NB4 (cell line): Measurements from ENCODE around the gene S100A2.

Experiments used
- CTCF ChIP-seq: IDR thresholded peaks from one replicate; pipeline ENCODE4 v1.5.1; 2012; ENCODE audit warnings: low read depth, low read length
- TF ChIP-seq, protein P1 (sequence below): IDR thresholded peaks from 2 replicates; pipeline ENCODE4 v1.6.1; 2011; ENCODE audit warnings: low read depth, low read length

DNA sequence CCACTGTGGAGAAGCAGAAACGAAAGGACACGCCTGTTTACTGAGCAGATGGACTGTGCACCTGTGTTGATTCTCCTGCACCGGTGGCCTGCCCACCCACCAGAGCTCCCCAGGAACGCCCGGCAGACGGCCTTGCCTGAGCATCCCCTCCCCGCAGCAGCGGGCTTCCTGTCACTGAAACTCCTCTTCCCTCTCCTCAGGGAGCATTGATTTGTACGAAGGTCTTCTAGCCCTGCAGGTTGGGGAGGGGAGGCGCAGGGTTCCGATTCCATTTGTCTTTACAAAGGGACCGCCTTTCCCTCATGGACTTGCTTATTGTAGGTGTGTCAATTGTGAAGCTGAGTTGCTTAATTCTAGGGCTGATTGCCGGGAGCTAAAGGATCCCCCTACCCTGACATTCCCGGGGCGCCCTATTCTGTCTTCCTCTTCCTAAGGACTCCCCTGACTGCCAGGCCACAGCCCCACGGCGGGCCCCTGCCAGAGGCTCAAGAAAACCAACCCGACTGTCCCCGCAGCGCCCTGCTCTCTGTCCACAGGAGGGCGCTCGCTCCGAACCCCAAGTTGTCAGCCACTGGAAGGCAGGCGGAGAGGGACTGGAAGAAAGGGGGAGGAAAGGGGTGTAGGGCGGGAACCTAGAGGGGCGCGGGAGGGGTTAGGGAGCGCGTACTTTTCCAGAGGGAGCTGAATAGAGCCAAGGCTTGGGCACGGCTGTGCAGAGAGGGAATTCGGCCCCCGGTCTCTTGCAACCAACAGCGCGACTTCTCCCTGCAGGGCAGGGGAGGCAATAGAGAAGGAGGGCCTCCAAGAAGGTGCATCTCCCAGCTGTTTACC is 32.7 kb downstream of the S100A2 start:
- TF ChIP-seq CTCF: peak; percentile 66
- TF ChIP-seq, protein P1, sequence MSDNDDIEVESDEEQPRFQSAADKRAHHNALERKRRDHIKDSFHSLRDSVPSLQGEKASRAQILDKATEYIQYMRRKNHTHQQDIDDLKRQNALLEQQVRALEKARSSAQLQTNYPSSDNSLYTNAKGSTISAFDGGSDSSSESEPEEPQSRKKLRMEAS: peak; percentile 22; the same call in 1 of the 2 replicates
